ENCODE results near the gene RPL12. TPM values are rescaled to one million over a fixed set of nuclear protein-coding genes. Genes with fewer than 3 reads are reported as not detected.
"Not testable (repeated sequence)": the region's sequence is repeated elsewhere in the genome, so short reads cannot be mapped to it uniquely, and the experiment has no call there.

The RPL12 gene
- polyA plus RNA-seq, 3 donors = 2,597 to 3,737 (median 3,003) TPM

GRCh38 chr9:127474592-127474991 lies 23.4 kb upstream of the RPL12 start:
- WGBS, 3 donors = 92 to 94% (median 93%) methylated on average over 5 of the region's 5 CpGs
- no peak overlapping the region for H3K27ac ChIP-seq (ENCODE audit: low read depth, low read length)

- whole genome bisulfite sequencing, 3 donors = 87 to 93% (median 88%) methylated on average over 4 of the region's 4 CpGs
- H3K27ac ChIP-seq (ENCODE audit: low read depth, low read length) = no peak overlapping the region
Observed at GRCh38 chr9:127473932-127474331, 22.7 kb upstream of the RPL12 start.

DNA sequence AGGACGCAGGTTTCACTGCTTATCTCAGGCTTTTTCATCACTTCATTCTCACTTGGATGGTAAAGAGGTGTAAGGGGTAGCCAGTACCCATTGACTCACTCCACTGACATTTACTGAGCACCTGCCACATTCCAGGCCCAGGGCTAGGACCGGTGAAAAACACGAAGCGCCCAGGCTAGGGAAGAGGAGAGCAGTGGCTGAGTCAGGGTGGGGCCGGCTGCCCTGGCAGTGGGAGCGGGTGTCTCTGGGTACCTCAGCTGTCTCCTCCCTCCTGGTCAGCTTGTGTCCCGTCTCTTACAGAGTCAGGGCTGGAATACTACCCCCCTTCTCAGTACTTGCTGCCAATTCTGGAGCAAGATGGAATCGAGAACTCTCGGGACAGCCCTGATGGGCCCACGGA lies 22.3 kb upstream of the RPL12 start:
- H3K27ac ChIP-seq (ENCODE audit: low read depth, low read length) = no peak overlapping the region
- 90 to 95% (median 94%) methylated on average over 10 of the region's 10 CpGs for WGBS, 3 donors

GRCh38 chr9:127470662-127471061 lies 19.5 kb upstream of the RPL12 start:
- 92 to 97% (median 96%) methylated on average over 3 of the region's 3 CpGs for WGBS, 3 donors
- H3K27ac ChIP-seq (ENCODE audit: low read depth, low read length) = no peak overlapping the region

DNA sequence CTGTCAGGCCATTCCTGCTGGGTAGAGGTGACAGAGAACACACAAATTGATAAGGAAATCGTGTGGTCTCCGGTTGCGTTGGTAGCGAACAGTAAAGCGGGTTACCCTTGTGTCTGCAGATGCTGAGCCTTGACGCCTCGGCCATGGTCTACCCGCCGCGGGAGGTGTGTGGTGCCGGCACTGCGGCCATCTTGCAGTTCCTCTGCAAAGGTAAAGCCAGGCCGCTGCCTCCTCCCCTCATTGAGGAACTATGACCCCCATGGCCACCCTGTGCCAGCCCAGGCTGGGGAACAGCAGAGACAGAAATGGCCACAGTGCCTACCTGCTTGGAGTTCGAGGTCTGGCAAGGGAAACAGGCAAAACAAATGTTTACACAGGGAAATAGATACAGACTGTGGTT lies 16.4 kb upstream of the RPL12 start:
- WGBS, 3 donors = 93 to 96% (median 95%) methylated on average over 14 of the region's 14 CpGs
- H3K27ac ChIP-seq (ENCODE audit: low read depth, low read length) = no peak overlapping the region

- H3K27ac ChIP-seq (ENCODE audit: low read depth, low read length) = not testable (repeated sequence)
- WGBS, 3 donors = 95 to 99% (median 97%) methylated on average over 5 of the region's 5 CpGs
Observed at GRCh38 chr9:127466407-127466917, 15.3 kb upstream of the RPL12 start.

DNA sequence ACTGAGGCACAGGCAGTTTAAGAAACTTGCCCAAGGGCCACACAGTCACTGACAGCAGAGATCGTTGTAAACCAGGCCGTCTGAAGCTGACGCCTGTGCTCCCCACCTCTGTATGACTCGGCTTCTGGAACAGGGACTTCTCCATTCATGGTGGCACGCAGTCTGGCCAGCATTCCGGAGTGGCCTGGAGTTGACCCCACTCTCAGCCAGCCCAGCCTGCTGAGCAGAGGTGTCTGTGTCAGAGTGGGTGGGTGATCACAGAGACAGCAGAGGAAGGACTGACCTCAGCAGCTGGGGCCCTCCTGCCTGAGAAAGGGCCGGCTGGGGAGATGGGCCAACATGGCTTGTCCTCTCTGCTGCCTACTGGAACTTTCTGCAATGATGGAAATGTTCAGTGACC lies 12.7 kb upstream of the RPL12 start:
- no peak overlapping the region for H3K27ac ChIP-seq (ENCODE audit: low read depth, low read length)
- WGBS, 3 donors = 69 to 85% (median 80%) methylated on average over 7 of the region's 7 CpGs

- 82 to 90% (median 83%) methylated on average over 3 of the region's 3 CpGs for WGBS, 3 donors
- no peak overlapping the region for H3K27ac ChIP-seq (ENCODE audit: low read depth, low read length)
Observed at GRCh38 chr9:127463382-127463781, 12.2 kb upstream of the RPL12 start.

GRCh38 chr9:127458921-127459320 lies 7.7 kb upstream of the RPL12 start:
- WGBS, 3 donors = 75 to 83% (median 83%) methylated on average over 9 of the region's 9 CpGs
- no peak overlapping the region for H3K27ac ChIP-seq (ENCODE audit: low read depth, low read length)

GRCh38 chr9:127457191-127457878 lies 6.1 kb upstream of the RPL12 start:
- no peak overlapping the region for H3K27ac ChIP-seq (ENCODE audit: low read depth, low read length)

DNA sequence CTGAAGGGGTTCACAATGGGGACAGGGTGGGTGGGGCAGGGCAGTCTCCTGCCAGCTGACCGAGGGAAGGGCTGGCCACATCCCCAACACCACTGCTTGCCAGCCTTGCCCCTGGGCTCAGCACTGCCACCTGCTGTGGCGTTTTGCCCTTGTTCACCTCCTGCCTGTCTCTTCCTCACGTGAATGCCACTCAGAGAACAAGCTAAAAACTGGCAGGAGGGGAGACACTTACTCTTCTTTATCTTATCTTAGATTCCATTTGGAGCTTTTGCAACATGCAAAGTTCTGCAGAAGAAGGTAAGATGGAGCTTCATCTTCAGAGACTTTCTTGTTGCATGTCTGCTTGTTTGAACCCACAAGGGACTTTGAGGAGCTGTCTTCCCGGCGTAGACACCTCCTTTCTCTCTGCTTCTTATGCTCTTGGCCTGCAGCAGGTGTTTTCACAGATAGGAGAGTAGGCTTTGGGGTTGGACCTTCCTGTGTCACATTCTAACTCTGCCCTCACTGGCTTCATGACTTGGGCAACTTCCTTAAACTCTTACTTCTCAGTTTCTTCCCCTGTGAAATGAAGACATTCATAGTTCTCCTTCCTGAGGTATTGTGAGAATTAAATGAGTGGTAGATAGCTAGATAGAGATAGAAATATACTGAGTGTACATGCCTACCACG lies 4.3 kb upstream of the RPL12 start:
- 51 to 54% (median 51%) methylated on average over 6 of the region's 6 CpGs for WGBS, 3 donors
- no peak overlapping the region for H3K27ac ChIP-seq (ENCODE audit: low read depth, low read length)

More at GRCh38 chr9:127457191-127457878, 6.1 kb upstream of the RPL12 start:
- WGBS, 3 donors = 86 to 90% (median 87%) methylated on average over 17 of the region's 17 CpGs

GRCh38 chr9:127452691-127453090 lies 1.5 kb upstream of the RPL12 start:
- WGBS, 3 donors = 20 to 73% (median 66%) methylated on average over 4 of the region's 4 CpGs
- no peak overlapping the region for H3K27ac ChIP-seq (ENCODE audit: low read depth, low read length)

DNA sequence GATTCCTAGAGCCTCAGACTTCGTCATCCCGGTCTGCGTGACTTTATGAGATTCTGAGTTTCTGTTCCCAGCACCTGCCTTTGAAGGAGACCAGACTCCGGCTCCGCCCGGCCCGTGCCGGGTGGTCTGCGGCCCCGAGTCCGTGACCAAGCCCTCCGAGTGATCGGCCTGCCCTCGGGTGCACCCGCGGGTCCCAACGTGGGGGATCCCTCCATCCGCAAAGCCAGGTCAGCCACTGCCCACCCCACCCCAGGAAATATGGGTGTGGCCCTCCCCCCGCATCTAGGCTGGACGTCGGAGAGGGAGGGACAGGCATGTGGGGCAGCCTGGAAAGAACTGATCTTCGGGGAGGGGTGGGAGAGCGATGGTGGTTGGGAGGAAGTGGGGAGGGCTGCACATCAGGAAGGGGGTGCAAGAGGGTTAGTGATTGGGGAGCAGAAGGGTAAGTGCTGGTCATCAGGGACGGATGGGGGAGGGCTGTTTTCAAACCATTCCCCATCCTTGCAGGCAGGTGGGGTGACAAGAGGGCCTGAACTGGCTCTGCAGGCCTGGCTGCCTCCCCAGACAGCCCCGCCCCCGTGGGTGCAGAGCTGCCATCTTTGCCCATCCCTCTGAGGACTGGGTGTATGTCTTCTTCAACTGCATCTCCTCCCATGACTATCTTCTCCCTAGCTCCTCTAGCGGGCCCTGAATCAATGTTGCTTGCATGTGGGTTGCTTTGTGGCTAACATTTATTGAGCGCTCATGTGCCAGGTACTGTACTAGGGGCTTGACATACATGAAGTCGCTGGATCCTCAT lies 851 bp upstream of the RPL12 start:
- 11 to 12% (median 11%) methylated on average over 29 of the region's 29 CpGs for WGBS, 3 donors
- peak overlapping the region; percentile 73 for H3K27ac ChIP-seq (ENCODE audit: low read depth, low read length)

- 0 to 1% (median 0%) methylated on average over 14 of the region's 14 CpGs for WGBS, 3 donors
- peak overlapping the region; percentile 73 for H3K27ac ChIP-seq (ENCODE audit: low read depth, low read length)
Observed at GRCh38 chr9:127451608-127451857, 327 bp upstream of the RPL12 start.

DNA sequence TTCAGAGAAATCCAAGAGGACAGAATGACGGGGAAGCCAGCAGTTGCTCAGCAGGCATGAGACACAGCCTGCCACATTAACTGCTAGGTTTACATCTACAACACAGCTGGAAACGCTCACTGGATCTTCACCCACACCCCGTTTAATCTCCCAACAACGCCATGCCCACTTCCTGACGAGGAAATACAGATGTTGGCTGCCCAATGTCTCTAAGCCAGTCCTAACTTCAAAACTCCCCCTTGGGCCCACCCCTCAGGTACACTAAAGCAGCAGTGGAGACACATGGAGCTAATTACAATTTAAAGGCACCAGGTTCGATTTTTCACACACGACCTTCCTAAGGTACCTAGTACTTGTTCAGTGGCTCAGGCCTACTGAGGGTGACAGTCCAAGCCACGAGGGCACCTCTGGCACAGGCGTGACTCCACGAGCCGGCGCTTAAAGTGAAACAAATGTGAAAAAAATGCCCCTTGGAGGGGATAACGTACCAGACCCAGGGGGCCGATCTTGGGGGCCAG lies 904 bp downstream of the RPL12 start:
- no peak overlapping the region for H3K27ac ChIP-seq (ENCODE audit: low read depth, low read length)
- WGBS, 3 donors = 1 to 3% (median 2%) methylated on average over 14 of the region's 14 CpGs

DNA sequence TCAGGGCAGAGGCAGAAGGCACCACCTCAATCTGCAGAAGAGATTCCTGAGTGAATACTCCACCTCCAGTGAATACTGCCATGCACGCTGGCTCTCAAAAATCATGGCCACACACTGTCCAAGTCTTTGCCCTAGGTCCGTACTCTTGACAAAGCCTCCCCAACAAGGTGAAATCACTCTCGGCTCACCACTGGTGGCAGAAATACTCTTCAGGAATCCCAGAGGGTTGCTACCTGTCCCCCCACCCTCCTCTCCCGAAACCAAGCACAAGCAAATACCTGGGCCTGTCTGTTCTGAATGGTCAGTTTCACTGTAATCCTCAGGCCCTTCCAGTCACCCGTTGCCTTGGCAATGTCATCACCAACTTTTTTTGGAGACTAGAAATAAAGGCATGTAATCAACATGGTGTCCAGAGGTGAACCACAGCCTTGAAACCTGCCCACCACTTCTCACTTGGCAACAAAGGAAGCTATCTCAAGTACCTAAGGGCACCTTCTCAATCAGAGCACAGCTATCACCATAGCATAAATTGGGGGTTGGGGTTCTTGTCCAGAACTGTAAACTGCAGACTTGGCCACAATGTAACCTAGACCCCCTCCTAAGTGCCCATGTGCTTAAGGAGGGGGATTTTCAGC lies 1.8 kb downstream of the RPL12 start:
- 33 to 62% (median 54%) methylated on average over 5 of the region's 5 CpGs for WGBS, 3 donors
- no peak overlapping the region for H3K27ac ChIP-seq (ENCODE audit: low read depth, low read length)

DNA sequence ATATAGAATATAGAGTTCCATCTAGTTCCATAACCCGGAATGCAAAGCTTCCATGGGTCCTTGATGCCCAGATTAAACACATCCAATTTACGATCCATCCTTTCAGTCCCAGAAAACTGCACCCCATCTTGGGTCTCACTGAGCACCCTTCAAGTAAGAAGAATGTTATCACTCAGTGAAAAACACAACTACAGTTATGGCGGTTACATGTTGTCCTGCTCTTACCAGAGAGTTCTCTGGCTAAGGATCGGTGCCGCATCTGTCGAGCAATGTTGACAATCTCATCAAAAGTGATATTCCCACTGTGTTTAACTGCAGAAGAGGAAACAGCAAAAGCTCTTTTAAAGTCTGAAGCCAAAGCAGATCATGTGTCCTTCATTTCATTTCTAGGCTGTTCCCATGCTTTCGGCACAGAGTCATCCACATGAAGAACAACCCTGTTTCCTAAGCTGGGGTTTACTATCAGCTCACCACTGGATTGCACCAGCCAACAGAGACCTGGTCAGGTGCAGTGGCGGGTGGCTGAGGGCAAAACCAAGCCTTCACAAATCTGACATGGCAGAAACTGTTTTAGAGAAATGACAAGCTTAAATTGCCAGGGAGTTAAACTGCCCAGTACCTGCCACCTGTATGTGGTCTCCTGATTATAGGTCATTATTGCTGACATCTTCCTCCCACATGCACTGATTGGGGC lies 2.9 kb downstream of the RPL12 start:
- WGBS, 3 donors = 81 to 92% (median 92%) methylated on average over 8 of the region's 8 CpGs
- H3K27ac ChIP-seq (ENCODE audit: low read depth, low read length) = no peak overlapping the region

GRCh38 chr9:127447416-127448111 lies 3.6 kb downstream of the RPL12 start:
- H3K27ac ChIP-seq (ENCODE audit: low read depth, low read length) = no peak overlapping the region
- WGBS, 3 donors = 67 to 84% (median 72%) methylated on average over 7 of the region's 7 CpGs
